Spleen (tissue), 11 donors: Measurements from ENCODE around the gene CCDC15. TPM values are rescaled to one million over a fixed set of nuclear protein-coding genes. Genes with fewer than 3 reads are reported as not detected.
A peak's percentile ranks its signal among the peaks of the same experiment; 100 is the strongest.
"Not testable (repeated sequence)": the region's sequence is repeated elsewhere in the genome, so short reads cannot be mapped to it uniquely, and the experiment has no call there.

Source experiments
- DNase-seq: peaks from one replicate; pipeline ENCODE4 v3.0.0-alpha.2; 2020
- H3K27ac ChIP-seq, 8 donors: fragments of 200-600 bp; sonication (generic) in 7 of 8; 1 replicate in 4 of 8; 2 replicates in 4 of 8; pipeline versions ENCODE4 v1.5.0 to v1.8.0; 2016 to 2021; ENCODE audit warnings: inconsistent platforms in 4 of 8, mild to moderate bottlenecking in 4 of 8, moderate library complexity in 1 of 8
- H3K27me3 ChIP-seq, 7 donors: fragments of 200-600 bp; sonication (generic) in 6 of 7; replicated peaks in 1 of 7; 1 replicate in 4 of 7; 2 replicates in 3 of 7; pipeline versions ENCODE4 v1.5.0 to v1.8.0; 2016 to 2021; ENCODE audit warnings: inconsistent platforms in 3 of 7, mild to moderate bottlenecking in 1 of 7
- H3K36me3 ChIP-seq, 6 donors: fragments of 200-600 bp; sonication (generic) in 5 of 6; 1 replicate in 4 of 6; 2 replicates in 2 of 6; pipeline versions ENCODE4 v1.5.0 to v1.8.0; 2016 to 2021; ENCODE audit warnings: inconsistent platforms in 2 of 6
- H3K4me1 ChIP-seq, 6 donors: fragments of 200-600 bp; sonication (generic) in 5 of 6; 1 replicate in 3 of 6; 2 replicates in 3 of 6; pipeline versions ENCODE4 v1.5.0 to v1.8.0; 2016 to 2021; ENCODE audit warnings: inconsistent platforms in 3 of 6
- H3K4me3 ChIP-seq, 8 donors: fragments of 200-600 bp; sonication (generic) in 7 of 8; 1 replicate in 4 of 8; 2 replicates in 4 of 8; pipeline versions ENCODE4 v1.5.0 to v1.8.0; 2016 to 2021; ENCODE audit warnings: inconsistent platforms in 4 of 8, mild to moderate bottlenecking in 4 of 8, moderate library complexity in 2 of 8
- H3K9me3 ChIP-seq, 8 donors: fragments of 200-600 bp; sonication (generic) in 7 of 8; 1 replicate in 4 of 8; 2 replicates in 4 of 8; pipeline versions ENCODE4 v1.5.0 to v1.8.0; 2016 to 2021; ENCODE audit warnings: inconsistent platforms in 4 of 8
- CTCF ChIP-seq, 11 experiments: fragments of 200-600 bp in 7 of 11; fragments of 450-650 bp in 4 of 11; sonication (generic) in 4 of 11; IDR thresholded peaks in 8 of 11; conservative IDR thresholded peaks in 3 of 11; 1 replicate in 7 of 11; 2 replicates in 4 of 11; pipeline versions ENCODE4 v1.4.0 to v1.8.0; 2016 to 2021; ENCODE audit warnings: antibody characterized with exemption in 11 of 11, inconsistent platforms in 4 of 11, mild to moderate bottlenecking in 1 of 11
- POLR2A ChIP-seq, 3 donors: fragments of 450-650 bp; IDR thresholded peaks; one replicate each; pipeline ENCODE4 v1.5.1; 2017; ENCODE audit warnings: antibody characterized with exemption in 3 of 3, mild to moderate bottlenecking in 1 of 3
- POLR2AphosphoS5 ChIP-seq, 3 donors: sonication (generic); formaldehyde crosslinking; IDR thresholded peaks; one replicate each; pipeline ENCODE4 v1.5.1; 2017; ENCODE audit warnings: antibody characterized with exemption in 3 of 3
- WGBS, 5 donors: extraction: QIAGEN DNeasy Blood & Tissue Kit in 3 of 5; methylation state at CpG; one replicate each; pipeline versions ENCODE4 v1.1.5 to v1.1.7; 2013 to 2018; 5-methylcytosine and 5-hydroxymethylcytosine counted together
- intact Hi-C: fragments of 100-400 bp; cut with DNase I; formaldehyde crosslinking; loops from one replicate; pipeline ENCODE4 v1.15.0; 2023; ENCODE audit warnings: low total_unique reads
- polyA plus RNA-seq, 3 donors: library from polyadenylated mRNA; stranded (reverse); fragments of 200-250 nt; gene quantifications; one replicate each; pipeline ENCODE4 v1.2.1, GENCODE V29; 2013
- total RNA-seq, 7 donors: library from RNA; depleted of rRNA in 3 of 7; stranded (reverse); fragments of >200 nt in 3 of 7; fragmentation: NEBNext Ultra II Directional in 4 of 7; extraction: Animal tissue kit (Norgen Biotek cat#: 25700) in 4 of 7; gene quantifications; one replicate each; pipeline versions ENCODE4 v1.1.0 to v1.2.1, GENCODE V29; 2016 to 2021
- donor health status: healthy with polysubstance abuse.
- donor health status: DM: no; HTN: no; CAD: no; lungs with moderate emphysema.
- donor health status: DM: no; HTN: no; CAD: no.
- donor health status: Bipolar disorder and iron deficiency.
- donor health status: healthy.
- donor health status: DM: no; HTN: no; CAD: no.
- donor health status: DM: yes; HTN: yes; CAD: no.

The CCDC15 gene
- total and polyA plus RNA-seq, 10 donors = 0.61 to 3.6 (median 2.2) TPM

DNA sequence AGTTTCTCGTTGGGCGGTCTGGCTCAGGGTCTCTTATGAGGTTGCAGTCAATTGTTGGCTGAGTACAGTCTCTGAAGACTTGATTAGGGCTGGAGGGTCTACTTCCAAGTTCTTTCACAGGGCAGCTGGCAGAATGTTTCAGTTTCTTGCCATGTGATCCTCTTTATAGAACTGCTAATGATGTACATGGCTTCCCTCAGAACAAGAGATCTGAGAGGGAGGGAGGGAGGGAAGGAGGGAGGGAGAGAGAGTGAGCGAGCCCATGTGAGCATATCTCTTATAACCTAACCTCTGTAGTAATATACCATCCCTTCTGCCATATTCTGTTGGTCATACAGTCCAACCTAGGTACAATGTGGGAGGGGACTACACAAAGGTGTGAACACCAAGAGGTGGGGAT, 2.7 kb upstream of the CCDC15 start:
- Histone ChIP-seq H3K4me1 (peaks cover 0 to 19% (median 12%) of the 10 kb centered on the region in 6 donors), H3K9me3 (peaks cover 0 to 19% (median 9%) of the 10 kb centered on the region in 8 donors), H3K4me3 (no peak overlapping the region), H3K27ac (peak overlapping the region in 3 of 8 donors; percentile 10 to 43 (median 33)), H3K36me3 (no peaks in the 10 kb centered on the region), H3K27me3 (peaks cover 0 to 3% (median 0%) of the 10 kb centered on the region in 7 donors)
- 71 to 89% (median 86%) methylated on average over 3 of the region's 3 CpGs for WGBS, 5 donors
- TF ChIP-seq CTCF (IDR thresholded peaks at IDR 0.05 in 8 of 11, conservative IDR thresholded peaks at IDR 0.05 in 3 of 11) (no peak), POLR2AphosphoS5 (IDR thresholded peaks at IDR 0.05) (no peak), POLR2A (IDR thresholded peaks at IDR 0.05) (no peak)
- no peak for DNase-seq
- intact Hi-C loops = no loop called here

DNA sequence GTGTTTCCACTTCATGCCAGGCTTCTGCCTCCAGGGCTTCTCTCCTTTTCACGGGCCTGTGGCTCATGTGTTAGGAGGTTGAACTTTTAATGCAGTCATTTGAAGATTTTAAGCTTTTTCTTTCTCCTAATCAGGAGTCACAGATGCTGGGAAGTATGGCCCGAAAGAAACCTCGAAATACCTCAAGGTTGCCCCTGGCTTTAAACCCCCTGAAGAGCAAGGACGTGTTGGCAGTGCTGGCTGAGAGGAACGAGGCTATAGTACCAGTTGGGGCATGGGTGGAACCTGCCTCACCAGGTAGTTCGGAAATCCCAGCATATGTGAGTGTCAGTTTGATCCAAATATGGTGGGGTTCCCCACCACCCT, 571 bp downstream of the CCDC15 start:
- 34 to 44% (median 37%) methylated on average over 6 of the region's 6 CpGs for WGBS, 5 donors
- intact Hi-C loops = no loop called here

DNA sequence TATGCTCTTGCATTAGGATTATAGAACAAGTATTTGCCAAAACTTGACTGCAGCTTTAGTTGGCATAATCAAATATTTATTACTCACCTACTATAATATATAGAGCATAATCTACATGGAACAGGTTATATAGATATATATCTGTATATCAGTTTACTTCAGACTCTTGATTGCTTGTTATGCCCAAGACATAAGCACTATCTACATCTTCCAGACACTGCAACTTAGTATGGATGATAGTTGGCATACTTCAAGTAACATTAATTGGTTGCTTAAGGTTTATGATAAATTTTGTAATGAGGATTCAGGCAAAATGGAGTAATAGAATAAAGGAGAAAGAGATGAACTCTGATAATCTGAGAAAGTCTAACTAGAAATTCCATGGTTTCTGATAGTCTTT, 1.0 kb downstream of the CCDC15 start:
- Histone ChIP-seq H3K4me3 (peak overlapping the region in 2 of 8 donors; percentile 56 to 81), H3K36me3 (no peaks in the 10 kb centered on the region), H3K27ac (no peak overlapping the region), H3K4me1 (peaks cover 0 to 19% (median 12%) of the 10 kb centered on the region in 6 donors), H3K9me3 (no peaks in the 10 kb centered on the region), H3K27me3 (no peaks in the 10 kb centered on the region)
- DNase-seq = no peak
- TF ChIP-seq POLR2A (IDR thresholded peaks at IDR 0.05) = no peak
- TF ChIP-seq CTCF (IDR thresholded peaks at IDR 0.05 in 8 of 11, conservative IDR thresholded peaks at IDR 0.05 in 3 of 11) = no peak
- no peak for TF ChIP-seq POLR2AphosphoS5 (IDR thresholded peaks at IDR 0.05)
- intact Hi-C loops = no loop called here

More for the DNA sequence above, 571 bp downstream of the CCDC15 start:
- Histone ChIP-seq H3K27me3 (no peaks in the 10 kb centered on the region), H3K27ac (peak overlapping the region in 7 of 8 donors; percentile 74 to 91 (median 84)), H3K36me3 (no peaks in the 10 kb centered on the region), H3K9me3 (peaks cover 0 to 1% (median 0%) of the 10 kb centered on the region in 8 donors), H3K4me3 (peak overlapping the region; percentile 56 to 81 (median 72)), H3K4me1 (peaks cover 0 to 19% (median 12%) of the 10 kb centered on the region in 6 donors)
- DNase-seq = no peak
- no peak for TF ChIP-seq POLR2AphosphoS5 (IDR thresholded peaks at IDR 0.05)
- no peak for TF ChIP-seq CTCF (IDR thresholded peaks at IDR 0.05 in 8 of 11, conservative IDR thresholded peaks at IDR 0.05 in 3 of 11)
- TF ChIP-seq POLR2A (IDR thresholded peaks at IDR 0.05) = no peak

DNA sequence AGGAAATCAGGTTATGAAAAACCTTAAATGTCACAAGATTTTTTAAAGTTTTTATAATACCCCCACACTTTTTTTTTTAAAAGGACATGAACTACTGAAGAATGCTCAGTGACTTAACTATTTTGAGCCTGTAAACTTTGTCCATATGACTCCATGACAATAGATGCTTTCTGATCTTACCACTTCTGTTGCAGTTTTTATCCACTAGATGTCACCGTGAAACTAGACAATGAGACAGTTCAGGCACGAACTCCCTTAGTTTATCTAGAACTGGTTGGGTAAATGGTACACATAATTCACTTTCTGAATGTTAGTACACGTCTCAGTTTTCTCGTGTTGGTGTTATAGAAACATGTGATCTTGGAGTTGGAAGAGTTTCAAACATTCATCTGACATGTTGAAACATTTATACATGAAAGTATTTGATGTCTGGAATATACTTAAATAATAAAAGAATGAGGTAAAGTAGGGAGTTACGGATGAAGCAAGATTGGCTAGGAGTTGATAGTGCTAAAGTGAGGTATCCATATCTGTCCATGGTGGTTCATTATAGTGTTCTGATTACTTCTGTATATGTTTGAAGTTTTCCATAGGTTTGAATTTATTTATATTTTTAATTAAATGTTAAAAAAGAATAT, 8.1 kb downstream of the CCDC15 start:
- DNase-seq = no peak
- TF ChIP-seq CTCF (IDR thresholded peaks at IDR 0.05 in 8 of 11, conservative IDR thresholded peaks at IDR 0.05 in 3 of 11) (peak; percentile 44 to 85 (median 69)), POLR2A (IDR thresholded peaks at IDR 0.05) (no peak)
- Histone ChIP-seq H3K36me3 (no peaks in the 10 kb centered on the region), H3K9me3 (no peaks in the 10 kb centered on the region), H3K4me3 (no peak overlapping the region), H3K27me3 (no peaks in the 10 kb centered on the region), H3K4me1 (no peaks in the 10 kb centered on the region), H3K27ac (no peak overlapping the region)
- 20 to 28% (median 22%) methylated on average over 5 of the region's 5 CpGs for WGBS, 5 donors
- intact Hi-C loops = no loop called here

- H3K4me3 ChIP-seq, intact Hi-C loops, H3K27me3 ChIP-seq, H3K4me1 ChIP-seq, H3K36me3 ChIP-seq, H3K27ac ChIP-seq, H3K9me3 ChIP-seq: not testable (repeated sequence)
- peak; percentile 71 for DNase-seq
- 89 to 94% (median 90%) methylated on average over 13 of the region's 13 CpGs for WGBS, 5 donors
Measured at GRCh38 chr11:124968197-124968596, 14.2 kb downstream of the CCDC15 start.
